NOMO-1 treated with DMSO at 0.1 percent for 48 hours (cell line): ENCODE results near the gene BRINP2.

Experiments used
- DNase-seq: peaks from one replicate; lab custom pipeline; 2025; ENCODE audit not compliant: unreplicated experiment; lab: John Stamatoyannopoulos, UW

The BRINP2 gene

DNA sequence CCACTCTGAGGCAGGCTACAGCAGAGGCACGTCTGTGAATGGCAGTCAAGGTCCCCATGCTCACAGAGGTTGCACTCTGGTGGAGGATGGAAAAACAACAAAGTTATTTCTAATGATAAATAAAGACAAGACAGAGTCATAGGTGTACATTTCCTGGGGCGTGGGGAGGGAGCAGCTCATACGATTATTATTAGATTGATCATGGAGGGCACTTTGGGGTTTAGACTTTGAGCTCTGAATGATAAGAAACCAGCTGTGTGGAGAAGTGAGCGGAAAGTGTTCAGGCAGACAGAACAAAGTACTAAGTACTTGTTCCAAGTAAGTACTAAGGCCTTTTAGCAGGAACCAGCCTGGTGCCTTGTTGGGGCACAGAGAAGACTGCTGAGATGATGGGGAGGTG lies 86.8 kb downstream of the BRINP2 start:
- no peak for DNase-seq

DNA sequence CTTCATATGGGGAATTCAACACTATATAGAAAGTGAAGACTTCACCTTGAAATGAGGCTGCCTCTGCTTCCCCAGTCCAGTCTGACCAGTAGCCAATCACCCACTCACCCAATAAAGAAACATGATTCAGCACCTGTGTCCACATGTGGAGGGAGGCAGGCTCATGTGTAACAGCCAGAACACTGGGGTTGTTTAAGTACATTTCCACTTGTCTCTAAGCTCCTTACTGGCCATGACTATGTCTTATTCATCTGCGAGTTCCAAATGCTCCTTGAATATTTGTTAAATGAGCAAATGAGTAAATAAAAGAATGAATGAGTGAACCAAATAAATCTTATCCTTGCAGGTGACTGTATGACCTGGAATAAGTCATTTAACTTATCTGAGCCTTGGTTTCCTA lies 100.1 kb downstream of the BRINP2 start:
- no peak for DNase-seq

DNA sequence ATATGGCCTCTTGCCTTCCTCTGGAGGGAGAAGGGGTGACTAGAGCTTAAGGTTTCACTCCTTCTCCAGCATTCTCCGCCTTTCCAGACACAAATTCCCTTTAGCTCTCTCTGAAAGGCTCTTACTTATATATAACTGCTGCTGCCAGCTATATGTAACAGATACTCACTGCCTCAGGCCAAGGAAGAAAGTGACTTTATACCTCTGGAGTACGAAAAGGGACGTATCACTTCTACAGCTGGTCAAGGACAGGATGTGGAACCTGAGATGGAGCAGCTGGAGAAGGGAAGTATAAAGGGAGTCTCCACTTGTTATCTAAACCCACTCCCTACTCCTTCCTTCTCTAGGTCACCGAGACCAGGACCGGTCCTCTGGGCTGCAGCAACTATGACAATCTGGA lies 102.4 kb downstream of the BRINP2 start:
- DNase-seq, result no peak

DNA sequence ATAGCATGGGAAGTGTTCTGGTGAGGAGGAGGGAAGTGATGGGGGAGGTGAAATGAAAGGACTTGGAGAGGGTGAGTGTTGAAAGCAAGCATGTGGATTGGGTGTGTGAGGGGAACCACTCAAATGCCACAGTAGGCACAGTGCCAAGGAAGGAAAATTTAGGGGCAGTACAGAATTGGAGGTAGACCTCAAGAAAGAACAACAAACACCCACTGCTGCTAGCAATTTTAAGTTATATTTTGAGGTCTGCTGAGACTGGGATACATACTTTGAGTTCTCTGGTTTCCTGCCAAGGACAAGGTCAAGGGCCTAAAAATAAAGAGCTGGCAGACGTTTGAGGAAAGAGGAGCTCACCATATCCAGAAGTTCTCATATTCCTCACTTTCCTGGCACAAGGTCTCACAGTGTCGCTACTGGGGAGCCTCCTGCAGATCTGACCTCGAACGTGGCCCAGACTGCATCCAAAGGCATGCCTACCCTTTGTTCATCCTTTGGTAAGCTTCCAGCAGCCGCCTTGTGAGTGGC lies 104.0 kb downstream of the BRINP2 start:
- no peak for DNase-seq

DNA sequence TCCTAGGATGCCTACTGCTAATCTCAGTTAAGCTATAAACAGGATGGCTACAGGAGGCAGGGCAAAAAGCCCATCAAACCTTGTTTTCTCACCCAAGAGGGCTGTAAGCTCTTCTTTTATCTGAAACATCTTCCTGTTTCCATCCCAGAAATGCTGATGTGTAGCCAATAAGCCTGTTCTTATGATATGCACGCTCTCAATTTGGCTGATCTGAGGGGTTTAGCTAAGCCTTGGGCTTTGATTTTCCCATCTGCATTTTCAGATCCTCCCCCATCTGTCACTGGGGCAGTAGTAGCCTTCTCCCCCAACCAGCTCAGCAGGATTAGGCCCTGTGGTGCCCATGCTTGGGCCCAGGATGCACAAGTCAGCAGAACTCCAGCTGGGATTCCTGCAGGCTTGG lies 105.0 kb downstream of the BRINP2 start:
- no peak for DNase-seq

DNA sequence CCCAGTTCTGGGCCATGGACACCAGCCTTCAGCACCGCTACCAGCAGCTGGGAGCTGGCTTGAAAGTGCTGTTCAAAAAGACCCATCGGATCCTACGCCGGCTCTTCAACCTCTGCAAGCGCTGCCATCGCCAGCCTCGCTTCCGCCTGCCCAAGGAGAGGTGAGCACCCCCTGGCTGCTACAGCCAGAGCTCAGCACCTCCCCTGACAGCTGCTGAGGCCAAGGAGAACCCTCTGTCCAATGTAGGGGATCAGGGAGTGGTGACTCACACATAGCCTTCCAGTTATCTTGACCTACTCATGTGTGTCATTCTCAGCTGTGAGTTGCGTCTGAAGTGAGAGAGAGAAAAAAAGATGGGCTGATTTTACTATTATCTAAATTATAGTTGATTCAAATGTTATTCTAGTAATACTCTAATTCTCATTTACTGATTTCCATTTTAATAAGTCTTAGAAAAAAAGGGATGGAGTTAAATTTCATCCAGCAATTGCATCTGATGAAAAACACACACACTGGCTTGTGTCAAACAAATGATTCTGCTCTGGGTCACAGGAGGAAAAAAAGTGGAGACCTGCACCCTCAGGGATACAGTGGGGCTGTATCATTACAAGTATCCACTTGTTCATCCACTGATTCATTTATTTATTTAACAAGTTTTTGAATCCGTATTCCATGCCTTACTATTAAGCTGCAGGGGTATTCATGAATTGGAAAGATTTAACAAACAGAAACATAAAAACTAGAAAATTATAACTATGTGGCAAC lies 108.0 kb downstream of the BRINP2 start:
- no peak for DNase-seq

DNA sequence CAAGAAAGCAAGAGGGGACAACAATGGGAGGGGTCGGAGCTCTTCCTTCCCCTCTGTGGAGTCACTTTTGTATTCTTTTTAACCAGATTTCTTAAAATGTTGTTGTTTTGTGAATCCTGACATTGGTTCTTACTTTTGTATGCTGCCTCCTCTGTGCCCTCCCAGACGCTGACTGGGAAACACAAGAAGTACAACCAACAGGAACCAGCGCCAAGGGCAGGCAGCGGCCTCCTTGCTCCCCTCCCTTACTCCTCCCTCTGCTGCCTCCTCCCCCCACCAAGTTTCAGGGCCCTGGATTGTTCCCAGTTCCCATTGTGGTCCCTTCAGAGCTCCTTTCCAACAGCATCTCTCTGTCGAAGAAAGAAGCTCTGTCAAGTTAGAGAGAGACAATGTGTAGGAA lies 111.1 kb downstream of the BRINP2 start:
- DNase-seq, result no peak

DNA sequence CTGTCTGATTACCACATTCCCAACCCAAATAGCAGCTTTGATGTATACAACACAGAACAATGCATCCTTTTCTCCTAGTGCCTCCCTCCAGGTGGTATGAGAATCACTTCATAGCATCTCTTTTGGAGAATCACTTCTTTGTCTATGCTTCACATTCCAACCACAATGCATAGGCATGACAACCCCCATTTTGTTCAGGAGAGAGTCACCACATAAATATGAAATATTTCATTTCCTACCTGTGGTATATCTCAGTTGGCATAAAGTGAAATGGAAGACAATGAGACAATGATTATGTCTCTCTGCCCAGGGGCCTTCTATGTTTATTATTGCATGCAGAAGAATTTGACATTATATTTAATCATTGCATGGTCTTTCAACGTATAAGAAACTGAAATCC lies 112.2 kb downstream of the BRINP2 start:
- no peak for DNase-seq

DNA sequence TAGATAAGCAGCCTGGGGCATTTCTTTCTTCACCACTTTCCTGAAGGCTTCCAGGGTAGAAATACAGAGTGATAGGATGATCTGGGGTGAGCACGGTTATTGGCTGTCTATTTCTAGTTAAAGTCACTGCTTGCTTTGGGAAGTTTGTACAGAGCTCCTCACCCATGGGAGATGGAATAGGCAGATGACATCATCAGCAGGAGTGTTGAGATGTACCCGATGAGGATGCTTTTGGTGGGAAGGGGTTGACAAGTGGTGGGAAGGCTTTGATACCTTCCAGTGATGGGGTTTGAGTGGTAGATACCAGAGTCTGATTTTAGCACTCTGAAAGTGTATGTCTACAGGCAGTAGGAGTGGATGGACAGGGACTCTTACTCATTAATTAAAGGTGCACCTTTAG lies 112.6 kb downstream of the BRINP2 start:
- DNase-seq, result no peak

DNA sequence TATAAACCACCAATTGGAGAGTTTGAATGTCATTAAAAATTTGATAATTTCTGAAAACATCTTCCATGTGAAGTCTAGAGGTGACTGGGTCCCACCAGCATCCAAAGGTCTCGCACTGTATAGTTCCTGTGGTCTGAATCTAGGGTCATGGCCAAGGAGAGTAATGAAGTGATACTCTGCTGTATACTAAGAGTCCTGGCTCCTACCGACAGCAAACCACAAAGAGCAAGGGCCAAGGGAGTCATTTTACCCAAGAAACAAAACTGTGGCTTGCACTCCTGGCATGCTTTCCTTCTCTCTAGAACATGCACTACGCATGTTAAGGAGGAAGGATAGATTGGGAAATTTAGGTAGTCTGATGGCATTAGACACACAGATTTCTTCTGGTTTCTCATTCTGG lies 115.6 kb downstream of the BRINP2 start:
- DNase-seq, result no peak

DNA sequence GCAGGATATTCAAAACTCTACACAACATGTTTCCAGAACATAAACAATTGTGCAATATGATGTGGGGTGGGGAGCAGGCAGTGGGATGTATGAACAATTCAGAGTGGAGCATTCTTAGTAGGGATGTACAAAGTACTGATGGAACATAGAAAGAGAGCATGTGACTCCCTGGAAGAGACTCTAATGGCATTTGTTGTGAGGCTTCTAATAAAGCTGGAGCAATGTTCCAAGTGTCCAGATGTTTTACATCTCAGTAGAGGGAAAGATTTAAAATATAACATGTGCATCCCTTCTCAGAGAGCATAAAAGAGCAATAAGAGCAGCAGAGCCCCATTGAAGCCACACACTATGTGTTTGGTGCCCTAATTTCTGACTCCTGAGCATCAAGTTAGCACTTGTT lies 116.5 kb downstream of the BRINP2 start:
- no peak for DNase-seq

DNA sequence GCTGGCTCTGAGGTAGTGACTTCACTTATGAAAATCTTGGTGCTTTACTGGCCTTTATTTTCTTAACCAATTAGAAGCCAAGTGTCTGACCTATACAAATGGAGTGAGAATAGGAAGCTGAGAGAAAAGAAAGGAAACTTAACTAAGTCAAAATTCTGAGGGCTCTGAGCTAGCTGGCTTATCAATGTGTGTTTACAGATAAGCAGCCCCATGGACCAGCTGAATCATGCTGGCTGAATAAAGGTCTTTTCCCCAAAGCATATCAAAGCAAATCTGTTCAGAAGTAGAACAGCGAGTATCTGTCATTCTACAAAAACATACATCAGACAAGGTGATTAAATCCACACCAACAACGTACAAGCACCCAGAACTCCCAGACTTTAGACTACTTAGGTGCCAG lies 117.2 kb downstream of the BRINP2 start:
- DNase-seq, result no peak

DNA sequence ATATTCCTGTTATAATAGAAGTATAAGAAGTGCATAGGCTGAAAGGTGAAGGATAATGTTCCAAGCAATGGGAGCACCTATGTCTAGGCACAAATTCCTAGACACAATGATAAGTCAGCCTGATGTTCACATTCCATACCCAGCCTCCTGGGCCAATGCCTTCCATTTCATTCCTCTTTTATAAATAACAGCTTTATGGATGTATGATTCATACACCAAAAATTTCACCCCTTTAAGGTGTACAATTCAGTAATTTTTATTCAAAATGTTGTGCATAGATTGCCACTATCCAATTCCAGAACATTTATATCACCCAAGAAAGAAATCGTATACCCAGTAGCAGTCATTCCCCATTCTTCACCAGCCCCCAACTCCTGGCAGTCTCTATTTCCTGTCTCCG lies 118.8 kb downstream of the BRINP2 start:
- no peak for DNase-seq

DNA sequence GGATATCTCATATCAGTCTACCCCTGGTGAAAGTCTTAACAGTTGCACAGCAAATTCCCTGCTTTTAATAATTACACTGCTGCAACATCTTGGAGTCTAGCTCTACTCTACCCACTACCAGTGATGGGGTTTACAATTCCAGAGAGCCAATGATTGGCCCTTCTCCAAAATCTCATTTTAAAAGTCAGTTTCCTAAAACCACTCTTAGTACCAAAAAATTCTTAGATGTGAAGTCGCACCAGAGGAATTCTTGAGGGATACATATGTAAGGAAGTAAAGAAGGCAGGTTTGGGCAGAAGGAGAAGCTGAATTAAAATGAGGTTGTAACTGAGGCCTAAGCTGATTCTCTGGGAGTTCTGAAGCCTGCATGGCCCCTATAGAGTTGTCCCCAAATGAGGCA lies 129.7 kb downstream of the BRINP2 start:
- no peak for DNase-seq

DNA sequence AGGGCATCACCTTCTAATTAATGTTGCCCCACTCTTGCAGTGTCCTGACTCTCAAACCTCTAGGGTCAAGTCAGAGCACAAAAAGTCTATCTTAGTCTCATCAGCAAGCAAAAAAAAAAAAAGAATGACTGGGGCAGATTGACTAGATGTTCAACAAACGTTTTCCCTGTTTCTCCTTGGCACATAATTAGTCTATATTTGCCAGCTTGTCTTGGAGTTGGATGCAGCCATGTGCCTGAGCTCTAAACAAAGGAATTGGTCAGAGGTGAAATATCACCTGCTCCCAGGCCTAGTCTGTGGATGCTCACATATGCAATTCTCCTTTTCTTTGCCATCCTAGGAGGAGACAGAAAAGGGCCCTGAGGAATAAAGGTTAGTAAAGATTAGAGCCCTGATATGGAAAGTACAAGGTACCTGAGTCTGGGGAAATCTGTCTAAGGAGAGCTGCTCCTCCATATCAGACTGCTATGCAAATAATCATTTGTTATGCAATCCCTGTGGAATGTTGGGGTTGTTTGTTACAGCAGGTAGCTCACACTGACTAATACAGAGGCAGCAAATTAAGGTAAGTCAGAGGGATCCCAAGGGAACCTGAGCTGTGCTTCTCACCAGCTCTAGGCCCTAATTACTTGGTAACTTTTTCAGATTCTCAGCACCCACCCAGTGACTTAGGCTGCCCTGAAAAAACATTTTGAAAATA lies 130.8 kb downstream of the BRINP2 start:
- no peak for DNase-seq

DNA sequence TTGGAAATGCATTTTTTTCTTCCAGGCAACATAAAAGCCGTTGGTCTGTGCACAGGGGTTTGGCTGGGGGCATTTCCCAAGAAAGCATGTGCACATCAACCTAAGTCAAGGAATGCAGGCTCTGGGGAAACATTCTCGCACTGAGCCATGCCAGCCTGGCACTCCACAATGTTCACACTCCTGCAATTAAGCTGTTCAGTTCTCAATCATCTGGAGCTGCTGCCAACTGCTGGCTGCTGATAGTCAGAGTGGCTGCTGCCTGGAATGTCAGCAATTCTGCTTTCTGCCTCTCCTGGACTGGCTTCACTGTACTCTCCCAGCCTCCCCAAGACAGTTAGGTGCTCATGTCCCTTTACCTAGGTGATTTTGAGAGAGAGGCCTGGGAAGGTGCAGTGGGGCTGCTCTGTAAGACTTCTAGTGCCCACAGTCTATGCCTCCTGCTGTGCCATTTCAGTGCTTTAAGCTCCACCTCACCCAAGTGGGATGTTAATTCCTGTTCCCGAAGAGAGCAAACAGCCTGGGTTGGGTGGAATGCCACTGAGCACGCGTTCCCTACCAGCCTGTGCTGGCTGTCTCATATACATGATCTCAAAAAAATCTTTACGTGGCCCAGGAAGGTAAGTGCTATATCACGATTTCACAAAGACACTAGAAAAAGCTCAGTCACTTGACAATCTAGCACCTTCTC lies 131.7 kb downstream of the BRINP2 start:
- DNase-seq, result no peak

DNA sequence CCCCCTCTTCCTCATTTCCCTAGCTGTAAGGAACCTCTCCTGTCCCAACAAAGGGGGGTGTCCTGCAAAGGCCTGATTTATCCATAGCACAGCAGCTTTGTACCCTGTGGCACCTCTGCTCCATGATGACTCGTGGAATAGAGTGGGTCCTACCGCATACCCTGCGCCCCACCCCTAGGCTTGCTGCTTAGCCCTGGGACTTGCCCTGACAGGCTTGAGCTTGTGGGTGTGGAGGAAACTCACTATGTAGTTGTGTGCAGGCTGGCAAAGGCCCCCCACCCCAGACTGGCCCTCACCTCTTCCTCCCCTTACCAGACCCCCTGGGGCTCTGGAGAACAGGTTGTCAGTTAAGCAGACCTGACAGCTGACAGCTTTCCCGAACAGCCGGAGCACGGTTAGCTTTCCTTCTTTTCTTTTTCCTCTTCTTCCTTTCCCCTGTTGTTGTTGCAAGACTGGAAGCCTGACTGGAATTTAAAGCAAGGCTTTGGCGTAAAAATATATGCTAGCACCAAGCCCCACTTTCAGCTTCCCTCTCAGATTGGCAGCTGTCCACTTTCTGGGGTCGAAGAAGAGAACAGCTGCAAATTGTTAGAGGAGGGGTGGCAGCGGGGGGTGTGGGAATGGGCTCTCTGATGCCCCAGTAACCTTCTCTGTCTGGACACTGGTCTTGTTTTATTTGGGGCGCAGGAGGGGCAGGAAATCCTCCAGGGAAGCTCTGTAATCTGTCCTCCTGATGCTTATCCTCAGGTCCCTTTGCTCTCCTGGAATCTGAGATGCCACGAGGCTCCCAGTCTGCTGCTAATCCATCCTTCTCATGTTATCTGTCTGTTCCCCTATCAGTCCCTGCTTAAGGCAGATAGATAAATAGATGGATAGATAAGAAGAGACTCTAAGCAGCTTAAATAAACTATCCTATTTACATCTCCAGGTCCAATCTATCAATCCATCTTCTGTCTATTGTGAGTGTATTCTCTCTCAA lies 134.6 kb downstream of the BRINP2 start:
- DNase-seq, result no peak

DNA sequence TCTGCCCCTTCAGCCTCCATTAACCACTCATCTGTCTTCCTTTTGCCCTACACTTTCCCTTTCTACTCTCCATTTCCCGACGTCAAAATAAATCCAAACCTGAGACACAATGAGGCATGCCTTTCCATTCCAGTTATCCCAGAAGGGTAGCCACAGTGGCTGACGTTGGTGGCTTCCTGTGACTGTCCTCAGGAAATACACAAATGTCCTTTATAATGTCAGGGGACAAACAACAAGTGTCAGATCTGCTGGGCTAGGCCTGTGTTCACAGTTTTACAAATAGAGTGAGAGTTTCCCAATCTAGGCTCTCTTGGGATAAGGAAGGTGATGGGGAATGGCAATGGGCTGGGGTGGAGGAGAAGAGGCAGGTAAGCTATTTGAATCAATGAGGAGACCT lies 135.3 kb downstream of the BRINP2 start:
- no peak for DNase-seq

DNA sequence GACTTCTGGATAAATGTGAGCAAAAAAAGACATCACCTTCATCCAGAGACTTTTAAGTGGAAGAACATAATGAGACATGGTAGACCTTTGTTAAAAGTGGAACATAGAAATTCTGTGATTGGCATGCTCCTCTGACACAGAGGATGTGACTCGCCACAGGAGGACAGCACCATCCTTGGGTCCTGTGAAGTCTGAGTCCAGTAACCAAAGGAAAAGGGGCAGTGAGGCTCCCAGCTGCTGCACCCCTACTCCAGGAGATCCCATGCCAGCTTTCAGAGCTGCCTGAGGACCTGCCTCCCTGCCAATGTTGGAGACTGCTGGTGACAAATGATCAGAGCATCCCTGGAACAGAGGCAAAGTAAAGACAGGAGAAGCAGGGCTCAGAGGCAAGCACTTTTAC lies 136.2 kb downstream of the BRINP2 start:
- DNase-seq, result no peak

DNA sequence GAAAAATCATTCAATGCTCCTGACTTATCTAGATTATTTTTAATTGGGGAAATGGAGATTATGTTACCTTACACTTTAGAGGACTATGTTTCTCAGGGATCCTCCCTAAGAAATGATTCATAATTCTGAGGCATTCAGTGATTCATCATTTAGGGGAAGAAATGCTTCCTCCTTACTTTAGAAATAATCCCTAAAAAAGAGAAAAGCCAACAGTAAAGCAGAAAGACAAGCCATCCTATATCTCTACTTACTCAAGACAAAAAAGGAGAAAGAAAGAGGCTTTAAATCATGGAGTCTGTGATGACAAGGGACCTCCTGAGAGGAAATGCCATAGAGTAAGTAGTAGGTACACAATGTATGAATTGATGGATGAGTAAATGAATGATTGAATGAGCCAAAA lies 137.0 kb downstream of the BRINP2 start:
- DNase-seq, result no peak

DNA sequence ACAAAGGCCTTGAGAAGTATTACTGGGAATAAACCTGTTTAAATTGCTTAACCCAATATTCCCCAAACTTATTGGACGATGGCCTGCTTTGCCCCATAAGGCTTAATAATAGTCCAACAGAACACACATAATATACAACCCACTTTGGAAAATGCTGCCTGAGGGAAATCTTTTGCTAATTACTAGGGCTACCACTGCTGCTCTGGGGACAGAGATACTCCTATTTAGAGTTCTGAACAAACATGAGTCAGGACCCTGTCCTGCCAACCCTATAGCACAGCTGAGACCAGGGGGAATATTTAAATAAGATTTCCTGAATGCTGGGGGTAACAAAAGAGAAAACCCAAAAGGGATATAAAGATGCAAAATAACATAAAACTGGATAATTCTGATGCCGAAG lies 139.1 kb downstream of the BRINP2 start:
- DNase-seq, result no peak
